Hematopoietic multipotent progenitor cell treated with erythropoietin and hydrocortisone succinate and interleukin-3 and kit ligand, for 4 days (in vitro differentiated cells): ENCODE results near the gene DDI2.
A peak's percentile ranks its signal among the peaks of the same experiment; 100 is the strongest.
"Not testable (repeated sequence)": the region's sequence is repeated elsewhere in the genome, so short reads cannot be mapped to it uniquely, and the experiment has no call there.

Experiments
- DNase-seq: peaks from one replicate; pipeline ENCODE4 v3.0.0-alpha.2; 2015

The DDI2 gene

DNA sequence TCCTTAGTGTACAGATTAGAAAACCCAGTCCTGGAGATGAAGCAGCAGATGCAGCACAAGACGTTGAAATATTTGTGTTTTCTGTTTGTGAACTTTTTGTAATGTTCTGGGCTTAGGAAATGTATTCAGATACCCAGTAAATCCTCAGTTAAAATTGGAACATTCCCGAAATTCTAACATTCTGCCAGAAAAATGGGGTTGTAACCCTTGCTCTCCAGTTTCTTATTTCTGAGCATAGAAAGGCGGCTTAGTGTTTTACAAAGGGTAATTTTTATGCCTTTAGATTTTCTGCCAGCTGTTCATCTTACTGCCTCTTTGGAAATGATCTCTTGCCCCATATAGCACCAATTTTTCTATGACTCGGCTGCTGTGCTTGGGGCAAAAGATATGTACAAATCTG lies 20.6 kb downstream of the DDI2 start:
- no peak for DNase-seq

DNA sequence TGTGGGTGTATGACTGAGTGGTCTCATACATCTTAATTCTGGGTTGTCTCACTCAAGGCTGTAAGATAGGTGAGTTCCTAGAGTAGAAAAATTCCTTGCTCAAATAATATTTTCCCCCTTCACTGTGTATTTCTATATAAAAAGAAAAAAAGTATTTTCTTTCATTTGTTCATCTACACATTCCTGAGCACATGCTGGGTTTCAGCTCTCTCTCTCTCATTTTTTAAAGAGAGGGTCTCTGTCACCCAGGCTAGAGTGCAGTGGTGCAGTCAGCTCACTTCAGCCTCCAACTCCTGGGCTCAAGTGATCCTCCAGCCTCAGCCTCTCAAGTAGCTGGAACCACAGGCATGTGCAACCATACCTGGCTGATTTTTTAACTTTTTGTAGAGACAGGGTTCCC lies 22.0 kb downstream of the DDI2 start:
- no peak for DNase-seq

DNA sequence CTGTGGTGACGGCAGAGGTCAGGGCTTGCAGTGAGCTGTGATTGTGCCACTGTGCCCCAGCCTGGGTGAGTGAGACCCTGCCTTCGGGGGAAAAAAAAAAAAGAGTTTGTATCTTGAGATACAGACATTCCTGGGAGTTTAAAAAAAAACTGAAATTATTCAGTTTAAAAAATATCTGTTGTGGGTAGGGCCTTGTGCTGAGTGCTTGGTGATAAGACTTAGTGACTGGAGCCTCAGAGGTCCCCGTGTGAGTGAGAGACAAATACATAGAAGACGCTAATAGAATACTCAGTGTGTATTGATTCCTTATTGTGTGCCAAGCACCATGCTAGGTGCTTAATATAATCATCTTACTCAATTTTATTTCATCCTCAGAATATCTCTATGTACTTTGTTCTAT lies 22.7 kb downstream of the DDI2 start:
- DNase-seq: peak; percentile 58

DNA sequence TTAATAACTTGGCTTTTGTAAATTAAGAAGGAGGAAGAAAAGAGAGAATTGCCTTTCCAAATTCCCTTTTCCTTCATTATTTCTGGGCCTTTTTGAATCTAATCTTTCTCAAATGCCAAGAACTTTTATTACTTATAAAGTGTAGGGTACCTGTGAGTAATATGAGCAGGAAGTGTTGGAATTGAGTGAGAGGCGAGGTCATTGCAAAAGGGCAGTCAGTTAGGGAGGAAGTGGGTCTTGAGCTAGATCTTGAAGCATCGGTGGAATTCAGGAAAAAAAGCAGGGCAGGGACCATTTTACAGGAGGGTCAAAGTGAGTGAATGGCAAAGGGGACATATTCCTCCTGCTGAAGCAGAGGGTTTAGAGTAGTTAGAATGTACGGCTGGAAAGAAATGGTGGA lies 23.4 kb downstream of the DDI2 start:
- DNase-seq: no peak

DNA sequence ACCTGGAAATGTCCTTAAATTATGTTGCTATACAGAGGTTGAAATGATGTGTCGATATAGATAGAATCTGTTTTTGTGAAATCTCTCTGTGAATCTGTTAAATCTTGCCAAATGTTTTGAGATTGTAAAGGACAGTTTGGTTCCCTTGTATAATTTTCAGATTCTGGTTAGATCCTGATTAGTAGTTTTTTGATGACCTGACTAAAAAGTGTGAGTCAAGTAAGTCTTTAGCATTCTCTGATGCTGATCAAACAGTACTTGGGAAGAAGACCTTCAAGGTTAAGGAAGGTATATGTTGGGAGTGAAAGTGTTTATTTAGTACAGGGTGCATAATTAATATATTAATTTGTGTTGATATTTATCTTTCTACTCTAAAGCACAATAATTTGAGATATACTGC lies 32.7 kb downstream of the DDI2 start:
- DNase-seq: no peak

DNA sequence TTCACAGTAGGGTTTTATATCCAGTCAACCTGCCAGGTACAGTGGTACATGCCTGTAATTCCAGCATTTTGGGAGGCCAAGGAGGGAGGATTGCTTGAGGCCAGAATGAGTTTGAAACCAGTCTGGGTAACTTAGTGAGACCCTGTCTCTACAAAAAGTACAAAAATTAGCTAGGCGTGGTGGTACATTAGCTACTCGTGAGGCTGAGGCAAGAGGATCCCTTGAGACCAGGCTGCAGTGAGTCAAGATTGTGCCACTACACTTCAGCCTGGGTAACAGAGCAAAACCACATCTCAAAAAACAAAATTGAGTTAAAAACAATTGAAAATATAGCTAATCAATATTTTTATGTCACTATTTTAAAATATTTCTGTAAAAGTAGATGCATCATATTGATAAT lies 33.2 kb downstream of the DDI2 start:
- no peak for DNase-seq

DNA sequence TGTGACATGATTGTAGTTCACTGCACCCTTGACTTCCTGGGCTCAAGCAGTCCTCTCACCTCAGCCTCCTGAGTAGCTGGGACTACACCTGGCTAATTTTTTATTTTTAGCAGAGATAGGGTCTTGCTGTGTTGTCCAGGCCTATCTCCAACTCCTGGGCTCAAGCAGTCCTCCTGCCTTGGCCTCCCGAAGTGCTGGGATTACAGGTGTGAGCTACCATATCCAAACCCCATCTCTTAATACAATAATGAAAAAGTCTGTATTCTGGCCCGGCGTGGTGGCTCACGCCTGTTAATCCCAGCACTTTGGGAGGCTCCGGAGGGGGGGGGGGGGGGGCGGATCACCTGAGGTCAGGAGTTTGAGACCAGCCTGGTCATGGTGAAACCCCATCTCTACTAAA lies 34.9 kb downstream of the DDI2 start:
- not testable (repeated sequence) for DNase-seq

DNA sequence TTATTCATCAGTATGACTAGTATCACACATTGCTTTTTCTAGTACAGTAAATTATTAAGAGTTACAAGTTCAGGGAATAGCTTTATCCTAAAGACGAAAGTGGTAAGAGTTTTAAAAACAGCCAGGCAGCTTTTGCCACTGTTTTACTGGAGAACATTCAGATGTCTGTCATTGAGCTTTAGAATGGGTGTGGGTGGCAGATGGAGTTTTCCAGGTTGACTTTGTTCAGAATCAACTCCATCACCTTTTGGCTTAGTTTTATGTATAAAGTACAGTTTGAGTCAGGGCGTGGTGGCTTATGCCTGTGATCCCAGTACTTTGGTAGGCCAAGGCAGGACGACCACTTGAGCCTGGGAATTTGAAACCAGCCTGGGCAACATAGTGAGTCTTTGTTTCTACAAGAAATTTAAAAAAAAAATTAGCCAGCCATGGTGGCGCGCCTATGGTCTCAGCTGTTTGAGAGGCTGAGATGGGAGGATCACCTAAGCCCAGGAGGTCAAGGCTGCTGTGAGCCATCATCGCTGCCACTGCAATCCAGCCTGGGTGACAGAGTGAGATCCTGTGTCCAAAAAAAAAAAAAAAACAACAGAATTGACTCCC lies 36.9 kb downstream of the DDI2 start:
- DNase-seq: no peak

DNA sequence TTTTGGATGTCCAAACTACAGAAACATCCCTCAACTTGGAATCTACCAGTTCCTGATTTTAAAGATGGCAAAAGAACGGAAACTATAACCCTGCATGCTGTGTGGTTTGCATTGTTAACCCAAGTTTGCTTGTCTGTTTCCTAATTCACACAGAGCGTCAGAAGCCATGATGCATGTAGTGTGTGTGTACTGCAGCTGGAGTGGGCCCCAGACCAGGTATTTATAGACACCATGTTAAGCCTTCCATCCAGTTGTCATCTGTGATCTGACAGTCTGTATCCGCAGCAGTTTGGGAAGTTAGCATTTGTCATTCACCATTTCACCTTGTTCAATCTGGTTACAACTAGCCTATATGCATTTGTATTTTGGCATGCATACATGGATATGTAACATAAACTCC lies 39.2 kb downstream of the DDI2 start:
- no peak for DNase-seq

DNA sequence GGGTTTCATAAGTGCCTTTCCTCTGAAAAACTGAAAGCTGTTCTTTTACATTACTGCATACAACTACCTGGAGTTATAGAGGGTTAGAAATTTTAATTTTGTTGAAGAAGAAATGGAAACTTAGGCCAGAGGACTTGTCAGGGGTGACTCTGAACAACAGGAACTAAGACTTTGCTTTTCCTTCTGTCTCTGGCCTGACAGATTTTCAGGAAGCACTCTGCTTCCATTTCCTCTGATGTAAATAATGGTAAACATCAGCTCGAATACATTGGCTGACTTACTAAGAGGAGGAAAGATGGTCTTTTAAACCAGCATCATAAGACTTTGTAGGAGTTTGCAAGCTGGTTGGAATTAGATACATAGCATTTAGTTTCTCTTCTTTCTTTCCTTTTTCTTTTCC lies 39.8 kb downstream of the DDI2 start:
- no peak for DNase-seq

DNA sequence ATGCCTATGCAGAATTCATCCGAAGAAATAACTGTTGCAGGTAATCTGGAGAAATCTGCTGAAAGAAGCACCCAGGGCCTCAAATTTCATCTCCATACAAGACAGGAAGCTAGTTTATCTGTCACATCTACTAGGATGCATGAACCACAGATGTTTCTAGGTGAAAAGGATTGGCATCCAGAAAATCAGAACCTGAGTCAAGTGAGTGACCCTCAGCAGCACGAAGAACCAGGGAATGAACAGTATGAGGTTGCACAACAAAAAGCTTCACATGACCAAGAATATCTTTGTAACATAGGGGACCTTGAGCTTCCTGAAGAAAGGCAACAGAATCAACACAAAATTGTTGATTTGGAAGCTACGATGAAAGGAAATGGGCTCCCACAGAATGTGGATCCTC lies 42.9 kb downstream of the DDI2 start:
- no peak for DNase-seq

DNA sequence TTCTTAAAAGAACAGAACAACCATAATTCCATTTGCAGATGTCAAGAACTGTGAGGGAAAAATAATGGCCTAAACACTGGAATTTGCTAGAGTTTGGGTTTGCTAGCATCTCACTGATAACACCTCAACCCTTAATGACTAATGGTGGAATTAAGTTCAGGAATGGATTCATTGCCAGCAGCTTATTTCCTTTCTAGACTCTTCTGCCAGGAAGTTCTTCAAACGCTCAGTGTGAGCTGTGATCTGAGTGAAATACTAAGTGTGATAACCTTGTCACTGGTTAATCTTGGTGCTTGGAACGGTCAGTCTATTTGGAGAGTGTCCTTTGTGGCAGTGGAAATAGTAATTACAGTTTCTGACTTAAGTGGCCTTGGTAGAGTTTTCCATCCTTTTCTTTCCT lies 45.2 kb downstream of the DDI2 start:
- no peak for DNase-seq

DNA sequence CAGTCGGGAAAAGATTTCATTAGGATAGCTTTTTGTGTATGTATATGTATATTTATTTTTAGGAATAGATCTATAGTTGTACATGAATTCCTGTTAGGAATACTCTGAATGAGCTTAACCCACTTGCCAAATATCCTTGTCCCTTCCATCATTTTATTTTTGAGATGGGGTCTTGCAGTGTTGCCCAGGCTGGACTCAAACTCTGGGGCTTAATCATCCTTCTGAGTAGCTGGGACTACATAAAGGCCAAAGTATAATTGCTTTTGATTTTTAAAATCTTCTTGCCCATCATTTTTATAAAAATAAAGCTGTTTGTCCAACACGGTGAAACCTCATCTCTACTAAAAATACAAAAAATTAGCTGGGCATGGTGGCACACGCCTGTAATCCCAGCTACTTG lies 46.7 kb downstream of the DDI2 start:
- DNase-seq: no peak

DNA sequence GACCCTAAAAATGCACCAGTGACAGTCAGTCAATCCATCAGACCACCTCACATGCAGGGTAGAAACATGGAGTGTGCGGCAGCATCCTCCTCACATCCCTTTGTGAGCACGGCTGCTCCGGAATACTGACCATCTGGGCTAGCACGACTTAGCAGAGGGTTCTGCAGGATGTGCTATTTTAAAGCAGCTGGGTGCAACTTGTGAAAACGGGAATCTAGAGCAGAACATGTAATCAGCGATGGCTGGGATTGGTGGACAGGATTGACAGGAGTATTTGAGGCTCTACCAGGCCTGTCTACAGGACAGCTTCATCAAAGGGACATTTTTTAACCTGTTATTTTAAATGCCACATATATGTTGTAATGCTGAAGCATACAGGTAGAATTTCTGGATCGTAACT lies 50.1 kb downstream of the DDI2 start:
- DNase-seq: no peak

DNA sequence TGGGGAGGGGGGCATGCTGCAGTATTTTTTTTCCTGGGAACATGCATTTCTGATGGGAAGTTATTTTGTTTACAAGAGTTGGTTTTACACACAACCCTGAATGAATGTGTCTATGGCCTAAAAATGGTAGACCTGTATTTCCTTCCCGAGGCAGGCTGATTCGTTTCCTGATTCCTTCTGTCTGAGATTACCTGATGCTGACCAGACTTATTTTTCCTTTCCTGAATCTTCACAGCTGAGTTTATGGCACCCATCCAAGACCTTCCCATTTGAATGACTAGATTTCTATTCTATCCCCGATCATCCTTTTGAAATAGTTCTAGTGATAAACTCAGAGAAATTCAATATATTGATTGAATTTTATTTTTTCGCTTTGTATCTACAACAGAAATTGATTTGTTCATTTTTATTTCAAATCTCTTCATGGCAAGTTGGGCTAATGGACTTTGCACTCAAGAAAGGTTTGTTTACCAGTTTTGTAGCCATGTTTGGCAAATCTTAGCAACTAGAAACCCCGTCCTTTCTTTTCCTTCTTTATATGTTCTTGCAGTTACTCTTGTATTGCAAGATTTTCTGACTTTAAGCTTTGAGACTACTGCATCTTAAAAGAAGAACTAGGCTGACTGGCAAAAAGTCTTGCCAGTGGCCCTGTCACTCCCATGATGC lies 51.0 kb downstream of the DDI2 start:
- DNase-seq: no peak

DNA sequence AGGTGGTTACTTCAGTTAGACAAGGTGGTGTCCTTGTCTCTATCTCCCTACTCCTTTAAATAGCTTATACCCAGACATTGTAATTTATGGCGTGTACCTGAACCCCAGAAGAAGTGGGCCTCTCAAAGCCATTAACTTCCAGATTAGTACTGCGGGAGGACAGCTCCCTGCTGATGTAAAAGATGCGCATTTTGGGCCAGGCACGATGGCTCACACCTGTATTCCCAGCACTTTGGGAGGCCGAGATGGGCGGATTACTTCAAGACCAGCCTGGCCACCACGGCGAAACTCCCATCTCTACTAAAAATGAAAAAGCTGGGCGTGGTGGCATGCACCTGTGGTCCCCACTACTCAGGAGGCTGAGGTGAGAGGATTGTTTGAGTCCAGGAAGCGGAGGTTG lies 51.8 kb downstream of the DDI2 start:
- DNase-seq: no peak

DNA sequence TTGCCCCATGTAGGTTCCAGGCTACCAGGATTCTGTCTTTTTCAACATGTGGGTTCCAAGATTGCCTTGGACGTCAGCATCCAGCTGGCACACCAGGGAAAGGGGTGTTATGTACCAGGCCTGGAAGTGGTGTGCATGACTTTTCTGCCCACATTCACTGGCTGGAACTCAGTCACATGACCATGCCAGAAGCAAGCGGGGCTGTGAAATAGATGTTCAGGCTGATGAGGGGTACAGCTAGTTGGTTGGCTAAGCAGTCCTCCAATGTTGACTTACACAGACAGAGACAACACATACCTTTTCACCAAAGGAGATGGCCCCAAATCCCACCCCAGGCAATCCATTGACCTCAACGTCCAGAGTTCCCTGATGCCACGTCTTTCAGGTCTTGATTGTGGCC lies 52.6 kb downstream of the DDI2 start:
- DNase-seq: no peak

DNA sequence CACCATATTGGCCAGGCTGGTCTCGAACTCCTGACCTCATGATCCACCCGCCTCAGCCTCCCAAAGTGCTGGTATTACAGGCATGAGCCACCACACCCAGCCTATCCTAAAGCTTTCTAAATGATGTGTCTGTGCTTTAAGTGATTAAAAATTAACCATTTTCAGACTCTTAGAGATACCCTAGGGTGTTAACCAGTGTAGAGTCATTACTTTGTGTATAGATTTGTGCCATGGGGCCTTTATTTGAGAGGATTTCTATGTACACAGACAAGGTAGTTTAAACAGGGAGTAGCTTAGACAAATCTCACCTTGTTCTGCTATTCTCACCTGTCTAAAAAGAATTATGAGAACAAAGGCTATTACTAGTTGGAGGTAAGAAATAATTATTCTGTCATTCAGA lies 54.2 kb downstream of the DDI2 start:
- DNase-seq: no peak

DNA sequence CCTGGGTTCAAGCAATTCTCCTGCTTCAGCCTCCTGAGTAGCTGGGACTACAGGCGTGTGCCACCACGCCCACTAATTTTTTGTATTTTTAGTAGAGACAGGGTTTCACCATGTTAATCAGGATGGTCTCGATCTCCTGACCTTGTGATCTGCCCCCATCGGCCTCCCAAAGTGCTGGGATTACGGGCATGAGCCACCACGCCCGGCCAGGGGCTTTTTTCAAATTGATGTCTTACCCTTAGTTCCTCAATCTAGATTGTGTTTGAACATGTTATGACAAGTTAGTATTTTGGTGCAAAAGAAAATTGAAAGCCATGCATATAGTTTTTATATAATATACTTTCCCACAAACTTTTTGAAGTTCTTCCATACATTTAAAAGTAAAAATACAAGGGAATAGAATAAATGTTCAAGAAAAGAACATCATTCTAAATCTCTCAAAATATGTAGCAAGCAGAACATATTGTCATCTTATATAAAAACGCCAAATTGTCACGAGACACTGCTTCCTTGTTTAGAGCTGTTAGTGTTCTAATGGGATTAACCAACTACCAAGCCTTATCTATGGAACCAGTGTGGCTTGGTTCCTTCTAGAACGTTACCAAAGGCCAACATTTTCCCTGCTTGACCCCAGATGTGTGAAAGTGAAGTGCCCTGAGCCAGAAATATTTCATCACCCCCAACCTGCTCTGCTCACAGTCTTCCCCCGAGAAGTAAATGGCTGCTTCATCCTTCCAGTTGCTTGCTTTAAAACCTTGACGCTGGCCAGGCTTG lies 57.3 kb downstream of the DDI2 start:
- DNase-seq: peak; percentile 87

DNA sequence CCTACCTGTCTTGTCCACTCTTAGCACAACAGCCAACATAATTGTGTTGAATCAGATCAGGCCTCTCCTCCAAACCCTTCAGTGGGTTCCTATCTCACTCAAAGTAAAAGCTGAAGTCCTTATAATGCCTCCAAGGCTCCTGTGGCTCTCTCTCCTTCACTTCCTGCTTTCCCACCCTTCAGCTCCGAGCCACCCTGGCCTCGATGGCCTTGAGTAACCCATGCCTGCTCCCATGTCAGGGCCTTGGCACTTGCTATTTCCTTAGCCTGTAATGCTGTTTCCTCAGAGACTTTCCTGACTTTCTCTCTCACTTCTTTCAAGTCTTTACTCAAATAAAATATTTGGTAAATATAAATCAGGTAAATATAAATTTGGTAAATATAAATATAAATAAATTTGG lies 58.8 kb downstream of the DDI2 start:
- DNase-seq: no peak

DNA sequence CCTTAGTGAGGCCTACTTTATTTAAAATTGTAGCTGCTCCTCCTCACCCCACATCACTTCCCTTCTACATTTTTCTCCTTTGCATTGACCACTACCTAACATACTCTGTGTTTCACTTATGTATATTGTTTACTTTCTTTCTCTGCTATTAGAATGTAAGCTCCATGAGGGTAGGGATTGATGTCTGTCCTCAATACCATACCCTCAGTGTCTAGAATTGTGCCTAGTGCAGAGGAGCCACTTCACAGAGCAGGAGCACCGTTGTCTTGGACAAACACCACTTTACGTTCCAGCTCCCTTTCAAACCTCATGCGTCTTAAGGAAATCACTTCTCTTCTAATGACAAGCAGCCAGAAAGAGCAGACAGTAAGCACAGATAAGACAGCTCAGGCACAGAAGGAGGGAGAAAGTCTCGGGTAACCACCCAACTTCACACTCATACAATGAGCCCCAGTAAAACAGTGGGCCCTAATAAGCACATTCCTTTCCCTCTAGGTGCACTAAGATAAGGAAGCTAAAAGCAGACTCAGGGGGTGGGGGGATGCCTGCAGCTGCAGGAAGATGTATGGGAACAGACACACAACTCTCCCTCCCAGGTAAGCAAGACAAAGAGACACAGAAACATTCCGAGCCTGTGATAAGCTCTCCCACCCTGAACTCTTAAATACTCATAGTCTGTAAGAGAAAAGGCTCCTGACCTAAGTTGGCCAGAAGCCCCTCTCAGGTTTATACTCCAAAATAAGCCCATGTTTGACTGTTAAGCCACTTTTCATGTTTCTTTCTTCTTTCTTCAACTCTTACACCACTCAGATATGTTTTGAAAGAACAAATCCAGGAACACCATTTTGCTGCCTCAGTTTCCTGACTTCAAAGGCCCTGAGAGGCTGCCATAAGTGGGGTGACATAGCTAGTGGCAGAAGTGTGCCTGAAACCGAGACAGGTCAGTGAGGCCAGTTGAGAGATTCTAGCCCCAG lies 59.7 kb downstream of the DDI2 start:
- DNase-seq: peak; percentile 86

DNA sequence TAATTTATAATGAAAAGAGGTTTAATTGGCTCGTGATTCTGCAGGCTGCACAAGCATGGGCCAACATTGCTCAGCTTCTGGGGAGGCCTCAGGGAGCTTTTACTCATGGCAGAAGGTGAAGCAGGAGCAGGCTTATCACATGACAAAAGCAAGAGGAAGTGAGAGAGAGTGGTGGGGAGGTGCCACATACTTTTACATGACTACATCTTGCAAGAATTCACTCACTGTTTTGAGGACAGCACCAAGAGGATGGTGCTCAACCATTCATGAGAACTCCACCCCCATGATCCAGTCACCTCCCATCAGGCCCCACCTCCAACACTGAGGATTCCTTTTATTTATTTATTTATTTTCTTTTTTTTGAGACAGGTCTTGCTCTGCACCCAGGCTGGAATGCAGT lies 61.3 kb downstream of the DDI2 start:
- peak; percentile 47 for DNase-seq

DNA sequence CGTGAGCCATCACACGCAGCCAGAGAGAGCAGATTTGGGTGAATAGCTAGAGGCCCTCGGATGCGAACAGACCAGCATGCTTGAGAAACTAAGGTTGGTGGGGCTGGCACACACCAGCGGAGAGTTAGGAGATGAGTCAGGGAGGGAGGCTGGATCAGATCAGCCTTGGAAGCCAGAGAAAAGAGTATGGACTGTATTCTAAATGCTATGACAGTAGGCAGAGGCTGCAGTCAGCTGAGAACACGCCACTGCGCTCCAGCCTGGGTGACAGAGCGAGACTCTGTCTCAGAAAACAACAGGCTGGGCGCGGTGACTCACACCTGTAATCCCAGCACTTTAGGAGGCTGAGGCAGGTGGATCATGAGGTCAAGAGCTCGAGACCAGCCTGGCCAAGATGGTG lies 62.9 kb downstream of the DDI2 start:
- DNase-seq: no peak
